Esophagus squamous epithelium (tissue), 5 donors: ENCODE measurements around the gene MYO1D. TPM values are rescaled to one million over a fixed set of nuclear protein-coding genes. Genes with fewer than 3 reads are reported as not detected.

Experiments used
- DNase-seq: peaks from one replicate; lab custom pipeline; 2025; lab: John Stamatoyannopoulos, UW
- H3K27ac ChIP-seq, 4 donors: fragments of 200-600 bp; sonication (generic); one replicate each; pipeline ENCODE4 v1.5.1; 2016 to 2019; ENCODE audit warnings: mild to moderate bottlenecking in 1 of 4
- H3K27me3 ChIP-seq, 4 donors: fragments of 200-600 bp; sonication (generic); 1 replicate in 3 of 4; 2 replicates in 1 of 4; pipeline versions ENCODE4 v1.5.1 to v1.6.0; 2017 to 2021; ENCODE audit warnings: antibody characterized with exemption in 1 of 4
- H3K36me3 ChIP-seq, 3 donors: fragments of 200-600 bp; sonication (generic); one replicate each; pipeline ENCODE4 v1.5.1; 2016 to 2019
- H3K4me1 ChIP-seq, 3 donors: fragments of 200-600 bp; sonication (generic); one replicate each; pipeline ENCODE4 v1.5.1; 2017 to 2019
- H3K4me3 ChIP-seq, 4 donors: fragments of 200-600 bp; sonication (generic); 1 replicate in 3 of 4; 2 replicates in 1 of 4; pipeline ENCODE4 v1.5.1; 2016 to 2019; ENCODE audit warnings: mild to moderate bottlenecking in 2 of 4, moderate library complexity in 1 of 4
- H3K9me3 ChIP-seq, 3 donors: fragments of 200-600 bp; sonication (generic); one replicate each; pipeline ENCODE4 v1.5.1; 2016 to 2019
- CTCF ChIP-seq, 6 experiments: fragments of 450-650 bp in 4 of 6; fragments of 200-600 bp in 2 of 6; sonication (generic) in 2 of 6; IDR thresholded peaks; one replicate each; pipeline ENCODE4 v1.5.1; 2016 to 2019; ENCODE audit warnings: antibody characterized with exemption in 6 of 6, mild to moderate bottlenecking in 4 of 6, moderate library complexity in 4 of 6
- POLR2A ChIP-seq, 4 donors: fragments of 450-650 bp; IDR thresholded peaks; one replicate each; pipeline ENCODE4 v1.6.1; 2017; ENCODE audit warnings: antibody characterized with exemption in 4 of 4, mild to moderate bottlenecking in 4 of 4, moderate library complexity in 3 of 4
- WGBS, 2 donors: methylation state at CpG; one replicate each; pipeline ENCODE4 v1.1.5; 2018; 5-methylcytosine and 5-hydroxymethylcytosine counted together
- intact Hi-C: fragments of 100-400 bp; cut with DNase I; formaldehyde crosslinking; loops from one replicate; pipeline ENCODE4 v1.15.0; 2022
- total RNA-seq, 4 donors: library from RNA; depleted of rRNA; stranded (reverse); fragments of >200 nt; gene quantifications; one replicate each; pipeline ENCODE4 v1.1.0, GENCODE V29; 2016
- donor health status: DM: yes; HTN: yes; CAD: no.

MYO1D gene
- total RNA-seq, 4 donors from 2014 or later, result 58.8 to 86.8 (median 64.3) TPM

GRCh38 chr17:32849879-32850278, 27.0 kb downstream of the MYO1D start:
- no peaks in the 10 kb centered on the region for H3K4me1 ChIP-seq
- H3K27me3 ChIP-seq, result no peaks in the 10 kb centered on the region
- no peaks in the 10 kb centered on the region for H3K9me3 ChIP-seq
- 91 to 92% methylated on average over 1 of the region's 1 CpG for WGBS, 2 donors
- DNase-seq, result no peak
- no peaks in the 10 kb centered on the region for H3K36me3 ChIP-seq
- TF ChIP-seq POLR2A (IDR thresholded peaks at IDR 0.05) (no peak), CTCF (IDR thresholded peaks at IDR 0.05) (no peak)
- intact Hi-C loops, result no loop called here
- H3K4me3 ChIP-seq, result no peak overlapping the region
- H3K27ac ChIP-seq, result no peak overlapping the region

DNA sequence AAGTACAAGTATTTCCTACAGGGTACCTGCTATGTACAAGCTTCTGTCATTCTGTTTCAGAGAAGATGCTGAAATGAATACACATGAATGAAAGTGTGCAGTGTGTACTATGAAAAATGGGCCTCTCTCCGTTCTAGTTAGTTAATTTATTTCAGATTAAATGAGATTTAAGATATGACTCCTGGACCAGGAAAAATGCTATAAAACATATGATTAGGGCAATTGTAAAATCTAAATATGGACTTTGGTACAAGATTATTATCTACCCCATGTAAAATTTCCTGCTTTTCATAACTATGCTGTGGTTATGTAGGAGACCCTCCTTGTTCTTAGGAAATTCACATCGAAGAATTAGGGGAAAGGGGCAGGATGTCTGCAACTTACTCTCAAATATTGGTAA, 28.9 kb downstream of the MYO1D start:
- WGBS, 2 donors, result 67 to 86% methylated on average over 2 of the region's 2 CpGs

GRCh38 chr17:32846143-32846542, 30.8 kb downstream of the MYO1D start:
- Histone ChIP-seq H3K4me1 (no peaks in the 10 kb centered on the region), H3K9me3 (no peaks in the 10 kb centered on the region), H3K36me3 (no peaks in the 10 kb centered on the region), H3K27me3 (no peaks in the 10 kb centered on the region), H3K4me3 (no peak overlapping the region), H3K27ac (no peak overlapping the region)
- DNase-seq, result no peak
- intact Hi-C loops, result no loop called here
- WGBS, 2 donors, result 90 to 100% methylated on average over 1 of the region's 1 CpG
- TF ChIP-seq POLR2A (IDR thresholded peaks at IDR 0.05) (no peak), CTCF (IDR thresholded peaks at IDR 0.05) (no peak)

More for the DNA sequence above, 28.9 kb downstream of the MYO1D start:
- Histone ChIP-seq H3K36me3 (no peaks in the 10 kb centered on the region), H3K4me1 (no peaks in the 10 kb centered on the region), H3K9me3 (no peaks in the 10 kb centered on the region), H3K27ac (no peak overlapping the region), H3K4me3 (no peak overlapping the region), H3K27me3 (no peaks in the 10 kb centered on the region)
- no peak for TF ChIP-seq POLR2A (IDR thresholded peaks at IDR 0.05)
- TF ChIP-seq CTCF (IDR thresholded peaks at IDR 0.05), result no peak
- no peak for DNase-seq
- intact Hi-C loops, result no loop called here

- no peak for DNase-seq
- Histone ChIP-seq H3K9me3 (no peaks in the 10 kb centered on the region), H3K4me3 (no peak overlapping the region), H3K27me3 (no peaks in the 10 kb centered on the region), H3K27ac (no peak overlapping the region), H3K36me3 (no peaks in the 10 kb centered on the region), H3K4me1 (peaks cover 0 to 21% (median 0%) of the 10 kb centered on the region in 3 donors)
- TF ChIP-seq POLR2A (IDR thresholded peaks at IDR 0.05) (no peak), CTCF (IDR thresholded peaks at IDR 0.05) (no peak)
- 71 to 76% methylated on average over 4 of the region's 4 CpGs for WGBS, 2 donors
- intact Hi-C loops, result no loop called here
Observed at GRCh38 chr17:32840241-32840640, 36.7 kb downstream of the MYO1D start.

DNA sequence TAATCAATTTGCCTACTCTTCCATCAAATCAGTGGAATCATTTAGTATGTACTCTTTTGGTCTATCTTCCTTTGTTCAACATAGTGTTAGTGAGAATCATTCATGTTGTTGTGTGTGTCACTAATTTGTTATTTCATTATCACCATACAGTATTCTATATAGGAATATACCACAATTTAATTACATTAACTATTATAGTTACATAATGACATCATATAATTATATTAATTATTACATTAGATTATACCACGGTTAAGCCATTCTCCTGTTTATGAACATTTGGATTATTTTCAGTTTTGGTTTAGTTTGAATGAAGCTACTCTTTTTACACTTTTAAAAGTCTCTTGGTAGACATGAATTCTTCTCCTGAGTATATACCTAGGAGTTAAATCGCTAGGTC, 40.4 kb downstream of the MYO1D start:
- H3K4me3 ChIP-seq, result no peak overlapping the region
- no peak overlapping the region for H3K27ac ChIP-seq
- H3K27me3 ChIP-seq, result no peaks in the 10 kb centered on the region
- H3K9me3 ChIP-seq, result no peaks in the 10 kb centered on the region
- peaks cover 0 to 28% (median 0%) of the 10 kb centered on the region in 3 donors for H3K4me1 ChIP-seq
- no peak for TF ChIP-seq CTCF (IDR thresholded peaks at IDR 0.05)
- TF ChIP-seq POLR2A (IDR thresholded peaks at IDR 0.05), result no peak
- 86 to 91% methylated on average over 2 of the region's 2 CpGs for WGBS, 2 donors
- DNase-seq, result no peak
- intact Hi-C loops, result no loop called here
- no peaks in the 10 kb centered on the region for H3K36me3 ChIP-seq
